Astrocyte (in vitro differentiated cells and primary cell): ENCODE data around the gene COL5A1. TPM values are rescaled to one million over a fixed set of nuclear protein-coding genes. Genes with fewer than 3 reads are reported as not detected.
A peak's percentile ranks its signal among the peaks of the same experiment; 100 is the strongest.

Experiments
- DNase-seq: peaks from one replicate; pipeline ENCODE4 v3.0.0-alpha.2; 2010; ENCODE audit warnings: low read depth
- FAIRE-seq: peaks from 2 replicates; lab custom pipeline; 2011; peaks lifted over from hg19 to GRCh38; lab: Jason Lieb, UNC
- H2AFZ ChIP-seq: 2 replicates; pipeline ENCODE4 v1.6.0; 2012; ENCODE audit warnings: low read depth, low read length, inconsistent platforms
- H3K27ac ChIP-seq: 2 replicates; pipeline ENCODE4 v1.5.1; 2011; ENCODE audit warnings: low read depth, low read length, inconsistent platforms
- H3K27me3 ChIP-seq: 2 replicates; pipeline ENCODE4 v1.6.0; 2011; ENCODE audit warnings: low read length, inconsistent platforms; ENCODE audit not compliant: insufficient read depth
- H3K36me3 ChIP-seq: 2 replicates; pipeline ENCODE4 v1.5.1; 2011; ENCODE audit warnings: low read length, inconsistent platforms; ENCODE audit not compliant: insufficient read depth
- H3K4me1 ChIP-seq: 2 replicates; pipeline ENCODE4 v1.5.1; 2011; ENCODE audit warnings: low read length, inconsistent platforms; ENCODE audit not compliant: insufficient read depth
- H3K4me2 ChIP-seq: 2 replicates; pipeline ENCODE4 v1.6.0; 2012; ENCODE audit warnings: low read length, inconsistent platforms
- H3K4me3 ChIP-seq: 2 replicates; pipeline ENCODE4 v1.5.1; 2011; ENCODE audit warnings: low read depth, mild to moderate bottlenecking, low read length, inconsistent platforms; ENCODE audit not compliant: insufficient read depth
- H3K79me2 ChIP-seq: 2 replicates; pipeline ENCODE4 v1.6.0; 2012; ENCODE audit warnings: mild to moderate bottlenecking, low read length, inconsistent platforms; ENCODE audit not compliant: insufficient read depth
- H3K9ac ChIP-seq: 2 replicates; pipeline ENCODE4 v1.6.0; 2012; ENCODE audit warnings: mild to moderate bottlenecking, low read length, inconsistent platforms
- H3K9me3 ChIP-seq: 2 replicates; pipeline ENCODE4 v1.5.1; 2012; ENCODE audit warnings: low read depth, mild to moderate bottlenecking, low read length, inconsistent platforms; ENCODE audit not compliant: insufficient read depth
- H4K20me1 ChIP-seq: 2 replicates; pipeline ENCODE4 v1.6.0; 2012; ENCODE audit warnings: low read length, inconsistent platforms; ENCODE audit not compliant: insufficient read depth
- H3K27ac Mint-ChIP-seq: one replicate; pipeline ENCODE4 v1.8.0; 2021; ENCODE audit warnings: mild to moderate bottlenecking, mixed read lengths; ENCODE audit not compliant: unreplicated experiment
- H3K27me3 Mint-ChIP-seq: one replicate; pipeline ENCODE4 v1.8.0; 2021; ENCODE audit warnings: low read depth, mixed read lengths; ENCODE audit not compliant: unreplicated experiment
- H3K36me3 Mint-ChIP-seq: one replicate; pipeline ENCODE4 v1.8.0; 2021; ENCODE audit warnings: low read depth, mixed read lengths; ENCODE audit not compliant: unreplicated experiment
- H3K4me1 Mint-ChIP-seq: one replicate; pipeline ENCODE4 v1.8.0; 2021; ENCODE audit warnings: low read depth, mixed read lengths; ENCODE audit not compliant: unreplicated experiment
- H3K4me3 Mint-ChIP-seq: one replicate; pipeline ENCODE4 v1.8.0; 2021; ENCODE audit warnings: mild to moderate bottlenecking, moderate library complexity, mixed read lengths; ENCODE audit not compliant: unreplicated experiment
- H3K9me3 Mint-ChIP-seq: one replicate; pipeline ENCODE4 v1.8.0; 2021; ENCODE audit warnings: mild to moderate bottlenecking, mixed read lengths; ENCODE audit not compliant: unreplicated experiment
- EZH2 ChIP-seq: IDR thresholded peaks from 2 replicates; pipeline ENCODE4 v1.6.1; 2012; ENCODE audit warnings: mild to moderate bottlenecking, low read length, inconsistent platforms; ENCODE audit not compliant: insufficient read depth
- total RNA-seq: library from RNA; stranded (reverse); gene quantifications from 2 replicates; pipeline ENCODE4 v1.2.1, GENCODE V29; 2021
- TF ChIP-seq, protein P1 (sequence below): IDR thresholded peaks from 2 replicates; pipeline ENCODE4 v1.5.1; 2011; ENCODE audit warnings: low read depth, mild to moderate bottlenecking, inconsistent platforms, low read length, moderate library complexity; ENCODE audit not compliant: insufficient read depth

Gene COL5A1
- total RNA-seq, 1 donor from 2014 or later = 1,055 TPM

DNA sequence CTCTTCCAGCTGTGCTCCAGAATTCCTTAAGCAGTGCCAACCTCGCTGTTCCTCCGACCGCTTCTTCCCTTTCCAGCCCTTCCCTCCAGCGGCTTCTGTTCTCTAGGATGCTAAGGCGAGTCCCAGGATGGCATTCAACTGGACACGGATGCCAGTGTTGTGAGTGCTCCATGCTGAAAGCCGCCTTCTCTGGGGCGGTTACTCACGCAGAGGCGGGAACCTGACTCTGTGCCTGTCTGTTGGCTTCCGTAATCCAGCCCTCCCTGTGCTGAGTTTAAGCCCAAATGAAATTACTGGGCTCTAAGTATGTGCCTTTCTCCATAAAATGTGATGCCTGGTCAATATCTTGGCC lies 20.2 kb downstream of the COL5A1 start:
- FAIRE-seq (no peak), DNase-seq (peak; percentile 78)
- TF ChIP-seq, protein P1, sequence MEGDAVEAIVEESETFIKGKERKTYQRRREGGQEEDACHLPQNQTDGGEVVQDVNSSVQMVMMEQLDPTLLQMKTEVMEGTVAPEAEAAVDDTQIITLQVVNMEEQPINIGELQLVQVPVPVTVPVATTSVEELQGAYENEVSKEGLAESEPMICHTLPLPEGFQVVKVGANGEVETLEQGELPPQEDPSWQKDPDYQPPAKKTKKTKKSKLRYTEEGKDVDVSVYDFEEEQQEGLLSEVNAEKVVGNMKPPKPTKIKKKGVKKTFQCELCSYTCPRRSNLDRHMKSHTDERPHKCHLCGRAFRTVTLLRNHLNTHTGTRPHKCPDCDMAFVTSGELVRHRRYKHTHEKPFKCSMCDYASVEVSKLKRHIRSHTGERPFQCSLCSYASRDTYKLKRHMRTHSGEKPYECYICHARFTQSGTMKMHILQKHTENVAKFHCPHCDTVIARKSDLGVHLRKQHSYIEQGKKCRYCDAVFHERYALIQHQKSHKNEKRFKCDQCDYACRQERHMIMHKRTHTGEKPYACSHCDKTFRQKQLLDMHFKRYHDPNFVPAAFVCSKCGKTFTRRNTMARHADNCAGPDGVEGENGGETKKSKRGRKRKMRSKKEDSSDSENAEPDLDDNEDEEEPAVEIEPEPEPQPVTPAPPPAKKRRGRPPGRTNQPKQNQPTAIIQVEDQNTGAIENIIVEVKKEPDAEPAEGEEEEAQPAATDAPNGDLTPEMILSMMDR = no peak
- TF ChIP-seq EZH2 = no peak
- Mint-ChIP-seq H3K4me1 (peaks cover 66% of the 10 kb centered on the region), H3K27me3 (no peaks in the 10 kb centered on the region), H3K36me3 (peaks cover 46% of the 10 kb centered on the region), H3K4me3 (peak overlapping the region; percentile 80), H3K9me3 (no peaks in the 10 kb centered on the region), H3K27ac (peak overlapping the region; percentile 96)
- no peaks in the 10 kb centered on the region for H3K27me3 ChIP-seq
- H3K36me3 ChIP-seq = peaks cover 18% of the 10 kb centered on the region
- no peak overlapping the region for H2AFZ ChIP-seq
- H3K27ac ChIP-seq = peak overlapping the region; percentile 84
- H3K9ac ChIP-seq = peak overlapping the region; percentile 77
- peaks cover 5% of the 10 kb centered on the region for H3K9me3 ChIP-seq
- H3K4me1 ChIP-seq = peaks cover 41% of the 10 kb centered on the region
- peak overlapping the region; percentile 75 for H3K4me2 ChIP-seq
- peaks cover 90% of the 10 kb centered on the region for H4K20me1 ChIP-seq
- peaks cover 92% of the 10 kb centered on the region for H3K79me2 ChIP-seq
- H3K4me3 ChIP-seq = no peak overlapping the region

DNA sequence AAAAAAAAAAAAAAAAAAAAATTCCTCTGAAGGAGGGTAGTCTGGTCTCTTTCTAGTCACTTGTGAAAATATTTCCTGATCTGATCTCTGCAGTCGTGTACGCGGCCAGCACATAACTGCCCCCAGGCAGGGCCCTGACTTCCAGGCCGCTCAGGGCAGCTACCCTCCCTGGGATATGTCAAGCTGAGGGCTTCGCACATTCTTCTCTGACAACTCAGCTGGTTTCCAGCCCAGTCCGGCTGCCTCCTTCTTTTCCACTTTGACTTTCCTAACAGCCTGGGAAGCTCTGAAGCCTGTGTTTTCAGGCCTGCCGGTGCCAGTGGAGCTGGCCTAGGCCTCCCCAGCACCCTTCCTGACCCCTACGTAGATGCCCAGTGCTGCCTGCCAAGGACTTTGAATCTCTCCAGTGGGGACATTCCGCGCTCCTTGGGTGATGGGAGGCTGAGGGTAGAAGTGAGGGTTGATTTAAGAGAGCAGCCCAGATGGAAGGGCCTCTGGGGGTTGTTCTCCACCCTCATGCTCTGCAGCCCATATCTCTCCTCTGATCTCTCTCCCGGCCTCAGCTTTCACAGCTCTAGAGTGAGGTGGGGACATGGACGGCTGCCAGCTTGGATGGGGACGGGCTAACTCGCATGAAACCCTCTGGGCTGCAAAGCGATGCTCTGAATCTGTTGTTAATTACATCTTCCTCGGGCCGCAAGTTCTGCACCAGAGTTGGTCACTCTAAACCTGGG lies 20.7 kb downstream of the COL5A1 start:
- Mint-ChIP-seq H3K4me3 (peak overlapping the region; percentile 80), H3K9me3 (no peaks in the 10 kb centered on the region), H3K27me3 (no peaks in the 10 kb centered on the region), H3K36me3 (peaks cover 51% of the 10 kb centered on the region), H3K27ac (peak overlapping the region; percentile 96), H3K4me1 (peaks cover 72% of the 10 kb centered on the region)
- Histone ChIP-seq H3K9me3 (peaks cover 5% of the 10 kb centered on the region), H3K9ac (peak overlapping the region; percentile 77), H3K27me3 (no peaks in the 10 kb centered on the region), H4K20me1 (peaks cover 96% of the 10 kb centered on the region), H3K27ac (peak overlapping the region; percentile 84), H3K36me3 (peaks cover 22% of the 10 kb centered on the region), H3K4me1 (peaks cover 47% of the 10 kb centered on the region), H3K79me2 (peaks cover 98% of the 10 kb centered on the region), H3K4me3 (no peak overlapping the region), H2AFZ (no peak overlapping the region), H3K4me2 (peak overlapping the region; percentile 75)
- peak; percentile 87 for DNase-seq
- no peak for TF ChIP-seq EZH2
- TF ChIP-seq, protein P1 = no peak
- peak; percentile 73 for FAIRE-seq

DNA sequence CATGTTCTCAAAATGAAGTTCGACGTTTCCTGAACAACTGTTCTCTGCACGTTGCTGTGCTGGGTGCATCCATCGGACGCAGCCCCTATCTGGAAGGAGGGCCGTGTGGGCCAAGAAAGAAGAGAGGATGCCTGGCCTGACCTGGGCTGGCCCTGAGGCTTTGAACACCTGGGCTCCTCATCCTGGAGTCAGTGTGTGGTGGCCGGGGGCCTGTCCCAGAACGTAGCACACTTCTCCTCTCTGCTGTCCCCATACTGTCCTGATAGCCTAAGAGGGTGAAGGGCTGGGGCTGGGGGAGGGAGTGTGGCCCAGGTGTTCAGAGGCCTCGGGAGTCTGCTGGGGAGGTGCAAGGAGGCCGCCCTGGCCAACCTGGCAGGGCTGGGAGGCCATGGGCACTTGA lies 21.5 kb downstream of the COL5A1 start:
- Histone ChIP-seq H3K4me3 (no peak overlapping the region), H4K20me1 (peaks cover 97% of the 10 kb centered on the region), H3K27ac (peak overlapping the region; percentile 84), H2AFZ (no peak overlapping the region), H3K36me3 (peaks cover 26% of the 10 kb centered on the region), H3K27me3 (no peaks in the 10 kb centered on the region), H3K4me1 (peaks cover 54% of the 10 kb centered on the region), H3K9ac (peak overlapping the region; percentile 77), H3K4me2 (peak overlapping the region; percentile 75), H3K79me2 (peaks cover 99% of the 10 kb centered on the region), H3K9me3 (peaks cover 5% of the 10 kb centered on the region)
- DNase-seq (no peak), FAIRE-seq (no peak)
- H3K4me3 Mint-ChIP-seq = peak overlapping the region; percentile 73
- H3K9me3 Mint-ChIP-seq = no peaks in the 10 kb centered on the region
- TF ChIP-seq EZH2 = no peak
- peaks cover 76% of the 10 kb centered on the region for H3K4me1 Mint-ChIP-seq
- H3K36me3 Mint-ChIP-seq = peaks cover 53% of the 10 kb centered on the region
- peak overlapping the region; percentile 96 for H3K27ac Mint-ChIP-seq
- no peaks in the 10 kb centered on the region for H3K27me3 Mint-ChIP-seq
